ENCODE data around the gene NFIA.
"Not testable (repeated sequence)": the region's sequence is repeated elsewhere in the genome, so short reads cannot be mapped to it uniquely, and the experiment has no call there.

NFIA gene

GRCh38 chr1:61109158-61109557 lies 26.8 kb downstream of the NFIA start:
- DNase-seq: no peak

GRCh38 chr1:61109910-61110309 lies 27.5 kb downstream of the NFIA start:
- DNase-seq: no peak

GRCh38 chr1:61110554-61110953 lies 28.2 kb downstream of the NFIA start:
- no peak for DNase-seq

- DNase-seq: no peak
Observed at GRCh38 chr1:61111084-61112004, 29.0 kb downstream of the NFIA start.

GRCh38 chr1:61114178-61114870 lies 32.0 kb downstream of the NFIA start:
- DNase-seq: no peak

- no peak for DNase-seq
Observed at GRCh38 chr1:61115436-61115835, 33.1 kb downstream of the NFIA start.

GRCh38 chr1:61116421-61116820 lies 34.1 kb downstream of the NFIA start:
- no peak for DNase-seq

- no peak for DNase-seq
Observed at GRCh38 chr1:61117283-61117682, 34.9 kb downstream of the NFIA start.

GRCh38 chr1:61119085-61119484 lies 36.7 kb downstream of the NFIA start:
- no peak for DNase-seq

- DNase-seq: no peak
Observed at GRCh38 chr1:61120246-61120840, 38.0 kb downstream of the NFIA start.

GRCh38 chr1:61120998-61121397 lies 38.6 kb downstream of the NFIA start:
- no peak for DNase-seq

- DNase-seq: no peak
Observed at GRCh38 chr1:61121631-61122030, 39.3 kb downstream of the NFIA start.

- DNase-seq: no peak
Observed at GRCh38 chr1:61122389-61122788, 40.0 kb downstream of the NFIA start.

GRCh38 chr1:61123326-61123725 lies 41.0 kb downstream of the NFIA start:
- DNase-seq: no peak

GRCh38 chr1:61124078-61124477 lies 41.7 kb downstream of the NFIA start:
- DNase-seq: no peak

- DNase-seq: no peak
Observed at GRCh38 chr1:61124696-61125095, 42.3 kb downstream of the NFIA start.

GRCh38 chr1:61125263-61125662 lies 42.9 kb downstream of the NFIA start:
- no peak for DNase-seq

- DNase-seq: no peak
Observed at GRCh38 chr1:61125895-61126294, 43.5 kb downstream of the NFIA start.

- not testable (repeated sequence) for DNase-seq
Observed at GRCh38 chr1:61126843-61127242, 44.5 kb downstream of the NFIA start.

- DNase-seq: no peak
Observed at GRCh38 chr1:61130338-61131000, 48.1 kb downstream of the NFIA start.

- DNase-seq: no peak
Observed at GRCh38 chr1:61131248-61131647, 48.9 kb downstream of the NFIA start.

- DNase-seq: no peak
Observed at GRCh38 chr1:61131716-61132115, 49.4 kb downstream of the NFIA start.

- no peak for DNase-seq
Observed at GRCh38 chr1:61132176-61132638, 49.8 kb downstream of the NFIA start.
